Suppressor macrophage (primary cell): Measurements from ENCODE around the gene TOP2A.
"Not testable (repeated sequence)": the region's sequence is repeated elsewhere in the genome, so short reads cannot be mapped to it uniquely, and the experiment has no call there.

Experiments used
- DNase-seq, 4 experiments: peaks; one replicate each; pipeline ENCODE4 v3.0.0-alpha.2; 2020 to 2022

Gene TOP2A

GRCh38 chr17:40374821-40375498 is 42.7 kb downstream of the TOP2A start:
- no peak for DNase-seq

DNA sequence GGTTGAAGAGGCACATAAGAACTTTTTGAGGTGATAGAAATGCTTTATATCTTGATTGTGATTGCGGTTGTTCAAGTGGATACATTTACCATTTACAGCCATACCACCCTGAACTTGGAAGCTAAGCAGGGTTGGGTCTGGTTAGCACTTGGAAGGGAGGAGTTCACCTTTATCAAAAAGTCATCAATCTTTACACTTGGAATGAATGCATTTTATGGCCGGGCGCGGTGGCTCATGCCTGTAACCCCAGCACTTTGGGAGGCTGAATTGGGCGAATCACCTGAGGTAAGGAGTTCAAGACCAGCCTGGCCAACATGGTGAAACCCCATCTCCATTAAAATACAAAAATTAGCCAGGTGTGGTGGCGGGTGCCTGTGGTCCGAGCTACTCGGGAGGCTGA is 43.7 kb downstream of the TOP2A start:
- no peak for DNase-seq

GRCh38 chr17:40373324-40373723 is 44.4 kb downstream of the TOP2A start:
- DNase-seq = peak; percentile 59 to 92 (median 74)

DNA sequence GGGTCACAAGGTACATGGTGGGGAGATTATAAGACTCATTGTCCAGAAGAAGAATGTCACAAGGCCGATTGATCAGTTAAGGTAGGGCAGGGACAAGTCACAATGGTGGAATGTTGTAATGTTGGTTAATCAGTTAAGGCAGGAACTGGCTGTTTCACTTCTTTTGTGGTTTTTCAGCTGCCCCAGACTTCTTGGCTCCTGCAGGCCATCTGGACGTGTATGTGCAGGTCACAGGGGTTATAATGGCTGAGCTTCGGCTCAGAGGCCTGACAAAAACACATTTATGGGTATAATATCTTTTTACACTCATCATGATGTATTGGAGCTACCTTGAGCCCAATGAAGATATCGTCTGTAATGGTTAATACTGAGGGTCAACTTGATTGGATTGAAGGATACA is 45.1 kb downstream of the TOP2A start:
- DNase-seq = not testable (repeated sequence)

- DNase-seq = no peak
Observed at GRCh38 chr17:40372031-40372430, 45.7 kb downstream of the TOP2A start.

DNA sequence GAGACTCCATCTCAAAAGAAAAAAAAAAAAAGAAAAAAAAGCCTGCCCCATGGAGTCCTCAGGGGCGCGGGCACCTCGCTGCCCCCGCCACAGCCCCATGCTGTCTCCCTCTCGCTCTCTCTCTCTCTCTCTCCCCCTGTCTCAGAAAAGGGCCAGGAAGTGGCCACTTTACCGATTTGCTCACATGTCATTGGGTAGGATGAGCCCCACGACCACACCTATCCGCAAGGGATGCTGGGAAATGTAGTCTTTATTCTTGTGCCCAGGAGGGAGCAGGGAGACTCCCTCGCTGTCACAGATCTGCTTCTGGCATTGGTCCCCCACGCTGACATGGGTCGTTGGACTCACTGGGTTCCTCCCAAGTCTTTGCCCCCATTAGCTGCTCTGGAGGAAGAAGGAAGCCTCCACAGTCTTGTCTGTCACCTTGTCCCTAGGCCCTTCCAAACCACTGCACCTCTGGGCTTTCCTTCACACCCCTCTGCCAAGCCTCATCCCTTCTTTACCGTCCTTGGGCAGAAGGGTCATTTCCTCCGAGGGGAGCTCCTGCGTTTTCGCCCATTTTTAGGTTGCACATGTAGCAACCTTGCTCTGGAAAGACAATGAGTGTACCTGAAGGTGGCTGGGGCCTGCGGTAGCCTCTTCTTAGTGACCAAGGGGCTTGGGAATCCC is 46.3 kb downstream of the TOP2A start:
- no peak for DNase-seq

GRCh38 chr17:40369923-40370322 is 47.8 kb downstream of the TOP2A start:
- DNase-seq = no peak

DNA sequence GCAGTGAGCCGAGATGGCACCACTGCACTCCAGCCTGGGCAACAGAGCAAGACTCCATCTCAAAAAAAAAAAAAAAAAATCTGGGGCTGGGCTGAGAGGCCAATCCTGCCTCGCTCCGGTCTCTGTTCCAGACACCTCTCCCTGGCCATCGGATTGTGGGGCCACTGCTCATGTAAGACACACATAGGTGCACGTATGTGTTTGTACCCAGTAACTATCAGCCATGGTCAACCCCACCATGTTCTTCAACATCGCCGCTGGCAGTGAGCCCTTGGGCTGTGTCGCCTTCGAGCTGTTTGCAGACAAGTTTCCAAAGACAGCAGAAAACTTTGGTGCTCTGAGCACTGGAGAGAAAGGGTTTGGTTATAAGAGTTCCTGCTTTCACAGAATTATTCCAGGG is 50.0 kb downstream of the TOP2A start:
- DNase-seq = not testable (repeated sequence)

- no peak for DNase-seq
Observed at GRCh38 chr17:40366861-40367518, 50.7 kb downstream of the TOP2A start.

GRCh38 chr17:40366076-40366860 is 51.4 kb downstream of the TOP2A start:
- no peak for DNase-seq

GRCh38 chr17:40364906-40365305 is 52.8 kb downstream of the TOP2A start:
- no peak for DNase-seq

DNA sequence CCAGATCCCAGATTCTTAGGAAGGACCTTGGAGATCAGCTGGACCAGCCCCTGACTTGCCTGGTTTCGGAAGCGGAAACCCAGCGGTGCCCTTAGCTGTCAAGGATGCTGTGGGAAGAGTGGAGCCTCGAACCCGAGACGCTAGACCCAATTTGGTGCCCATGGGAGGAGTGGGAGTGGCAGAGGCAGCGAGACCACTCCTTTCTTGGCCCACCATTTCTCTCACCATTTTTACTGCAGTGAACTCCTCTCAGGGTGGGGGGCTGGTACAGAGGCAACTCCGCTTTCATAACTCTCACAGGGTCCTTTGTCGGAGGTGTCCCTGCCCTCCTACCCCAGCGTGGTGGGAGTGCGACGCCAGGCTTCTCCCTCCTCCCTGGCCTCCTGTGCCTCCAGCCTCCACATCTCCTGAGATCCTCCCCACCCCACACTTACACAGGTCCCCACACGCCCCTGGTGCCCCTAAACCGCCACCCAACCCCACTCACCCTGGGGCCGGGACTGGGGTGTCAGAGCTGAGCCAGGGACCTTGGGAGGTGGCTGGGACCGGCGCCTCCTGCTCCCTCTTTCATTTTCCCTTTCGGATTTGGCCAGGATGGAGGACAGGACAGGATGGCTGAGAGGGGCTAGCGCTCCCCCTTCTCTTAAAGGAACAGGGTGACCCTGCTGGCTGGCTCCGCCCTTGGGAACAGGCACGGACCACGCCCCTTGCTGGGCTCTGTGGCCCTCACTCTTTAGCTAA is 53.4 kb downstream of the TOP2A start, which contains the start of gene GJD3:
Gene GJD3 (minus strand): TSS at position 617 of the 741 bp plus-strand sequence. CDS start 922 bp downstream, outside the sequence.
- no peak for DNase-seq

DNA sequence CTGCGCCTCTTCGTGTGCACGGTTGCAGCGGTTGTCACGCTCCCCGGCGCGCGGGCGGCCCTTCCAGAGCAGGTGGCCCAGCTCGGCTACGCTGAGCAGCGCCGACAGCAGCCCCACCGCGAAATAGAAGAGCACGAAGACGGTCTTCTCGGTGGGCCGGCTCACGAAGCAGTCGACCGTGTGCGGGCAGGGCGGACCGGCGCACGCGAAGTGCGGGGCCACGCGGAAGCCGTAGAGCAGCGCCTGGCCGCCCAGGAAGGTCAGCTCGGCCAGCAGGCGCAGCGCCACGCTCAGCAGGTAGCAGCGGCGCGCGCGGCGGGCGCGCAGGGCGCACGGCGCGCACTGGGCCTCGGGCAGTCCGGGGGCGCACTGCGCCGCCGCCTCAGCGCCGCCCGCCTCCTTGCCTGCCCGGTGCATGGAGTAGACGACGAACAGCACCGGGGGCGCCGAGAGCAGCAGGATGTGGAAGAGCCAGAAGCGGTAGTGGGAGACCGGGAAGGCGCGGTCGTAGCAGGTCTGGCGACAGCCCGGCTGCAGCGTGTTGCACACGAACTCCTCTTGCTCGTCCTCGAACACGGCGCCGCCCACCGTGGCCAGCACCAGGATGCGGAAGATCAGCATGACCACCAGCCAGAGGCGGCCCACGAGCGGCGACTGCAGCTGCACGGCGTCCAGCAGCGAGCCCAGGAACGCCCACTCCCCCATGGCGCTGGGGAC is 54.4 kb downstream of the TOP2A start:
- DNase-seq = peak in 3 of 4 experiments; percentile 44 to 70 (median 49)

GRCh38 chr17:40362696-40363110 is 55.0 kb downstream of the TOP2A start:
- DNase-seq = peak; percentile 77 to 93 (median 89)

- DNase-seq = no peak
Observed at GRCh38 chr17:40361925-40362695, 55.6 kb downstream of the TOP2A start.

- DNase-seq = no peak
Observed at GRCh38 chr17:40361063-40361924, 56.4 kb downstream of the TOP2A start.

DNA sequence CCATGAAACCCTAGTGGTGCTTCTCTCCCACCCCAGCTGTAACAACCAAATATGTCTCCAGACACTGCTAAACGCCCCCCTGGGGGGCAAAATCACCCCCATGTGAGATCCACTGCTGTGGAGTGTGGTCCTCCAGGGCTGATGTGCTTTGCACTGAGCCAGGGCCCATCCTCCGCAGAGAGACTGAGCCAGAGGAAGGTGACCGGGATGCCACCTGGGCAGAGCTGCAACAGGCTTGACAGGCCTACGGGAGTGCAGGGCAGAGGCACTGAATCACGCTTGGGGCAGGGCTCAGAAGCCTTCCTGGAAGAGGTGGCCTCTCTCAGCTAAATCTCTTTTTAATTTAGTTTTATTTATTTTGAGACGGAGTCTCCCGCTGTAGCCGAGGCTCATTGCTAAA is 57.6 kb downstream of the TOP2A start:
- DNase-seq = no peak

GRCh38 chr17:40358323-40359038 is 59.2 kb downstream of the TOP2A start:
- peak; percentile 91 to 96 (median 94) for DNase-seq
